ENCODE data around the gene TOP2B. TPM values are rescaled to one million over a fixed set of nuclear protein-coding genes. Genes with fewer than 3 reads are reported as not detected.

TOP2B gene
- total and polyA plus RNA-seq, 12 donors = 34.2 to 126 (median 101) TPM

GRCh38 chr3:25654576-25654975 lies 10.1 kb downstream of the TOP2B start:
- DNase-seq (no peak), ATAC-seq (no peak)
- Histone ChIP-seq H3K9me3 (peaks cover 0 to 16% (median 8%) of the 10 kb centered on the region in 11 donors), H3K36me3 (peaks cover 0 to 10% (median 0%) of the 10 kb centered on the region in 9 donors), H3K27ac (no peak overlapping the region), H3K27me3 (no peaks in the 10 kb centered on the region), H3K4me1 (peaks cover 0 to 77% (median 65%) of the 10 kb centered on the region in 9 donors), H3K4me3 (no peak overlapping the region)
- TF ChIP-seq CTCF (IDR thresholded peaks at IDR 0.05) = no peak
- intact Hi-C loops (cut with DNase I) = loop anchor here in 3 of 10 donors (10.0 kb wide), 2 partner anchors 200 to 1060 kb away; no protein-coding TSS in a partner anchor

- DNase-seq = no peak
- WGBS, 2 donors = 83 to 87% methylated on average over 3 of the region's 3 CpGs
- Histone ChIP-seq H3K4me3 (no peak overlapping the region), H3K27ac (no peak overlapping the region), H3K4me1 (peaks cover 0 to 64% (median 53%) of the 10 kb centered on the region in 9 donors), H3K36me3 (peaks cover 0 to 11% (median 0%) of the 10 kb centered on the region in 9 donors), H3K27me3 (no peaks in the 10 kb centered on the region), H3K9me3 (peaks cover 0 to 29% (median 20%) of the 10 kb centered on the region in 11 donors)
- ATAC-seq = no peak
- intact Hi-C loops (cut with DNase I) = loop anchor here in 3 of 10 donors (10.0 kb wide), 2 partner anchors 201 to 1061 kb away; no protein-coding TSS in a partner anchor
- no peak for TF ChIP-seq CTCF (IDR thresholded peaks at IDR 0.05)
Measured at GRCh38 chr3:25653322-25653721, 11.4 kb downstream of the TOP2B start.

GRCh38 chr3:25652921-25653320 lies 11.8 kb downstream of the TOP2B start:
- peaks cover 0 to 30% (median 20%) of the 10 kb centered on the region in 11 donors for H3K9me3 ChIP-seq
- no peak overlapping the region for H3K4me3 ChIP-seq
- DNase-seq (no peak), ATAC-seq (no peak)
- H3K36me3 ChIP-seq = peaks cover 0 to 11% (median 0%) of the 10 kb centered on the region in 9 donors
- peaks cover 0 to 63% (median 56%) of the 10 kb centered on the region in 9 donors for H3K4me1 ChIP-seq
- 28 to 34% methylated on average over 1 of the region's 1 CpG for whole genome bisulfite sequencing, 2 donors
- TF ChIP-seq CTCF (IDR thresholded peaks at IDR 0.05) = no peak
- H3K27ac ChIP-seq = no peak overlapping the region
- intact Hi-C loops (cut with DNase I) = loop anchor here in 3 of 10 donors (10.0 kb wide), 2 partner anchors 202 to 1062 kb away; no protein-coding TSS in a partner anchor
- H3K27me3 ChIP-seq = no peaks in the 10 kb centered on the region

GRCh38 chr3:25648925-25649830 lies 15.5 kb downstream of the TOP2B start:
- H3K4me1 ChIP-seq = peaks cover 0 to 51% (median 30%) of the 10 kb centered on the region in 9 donors
- ATAC-seq (no peak), DNase-seq (no peak)
- 98 to 99% methylated on average over 1 of the region's 1 CpG for WGBS, 2 donors
- intact Hi-C loops (cut with DNase I) = loop anchor here (1.0 to 10.0 kb wide), 7 partner anchors 206 to 1066 kb away; no protein-coding TSS in a partner anchor
- no peak overlapping the region for H3K27ac ChIP-seq
- H3K36me3 ChIP-seq = peaks cover 0 to 23% (median 0%) of the 10 kb centered on the region in 9 donors
- H3K9me3 ChIP-seq = peaks cover 0 to 30% (median 20%) of the 10 kb centered on the region in 11 donors
- H3K4me3 ChIP-seq = no peak overlapping the region
- H3K27me3 ChIP-seq = no peaks in the 10 kb centered on the region
- TF ChIP-seq CTCF (IDR thresholded peaks at IDR 0.05) = no peak

Data from heart right ventricle (tissue), 16 donors.